HEK293 (cell line): ENCODE data around the gene GPR35.

ENCODE experiments used
- CTCF ChIA-PET: fragments of 350-600 bp; formaldehyde crosslinking; extraction: SDS; loops from one replicate; lab custom pipeline; 2021; ENCODE audit warnings: antibody characterized with exemption; lab: Yijun Ruan, JAX
- POLR2A ChIA-PET: fragments of 300-600 bp; formaldehyde crosslinking; extraction: SDS; loops from one replicate; lab custom pipeline; 2020; ENCODE audit warnings: antibody characterized with exemption, inconsistent platforms; lab: Yijun Ruan, JAX
- H3K27ac ChIP-seq: fragments of 200-500 bp; sonication (Bioruptor generic); 2 replicates; pipeline ENCODE4 v1.5.1; 2014; ENCODE audit warnings: low read depth, low read length, control low read depth, inconsistent platforms; ENCODE audit errors: extremely low read depth
- H3K36me3 ChIP-seq, 2 experiments: fragments of 200-500 bp in 1 of 2; sonication (Bioruptor generic) in 1 of 2; 1 replicate in 1 of 2; 2 replicates in 1 of 2; pipeline ENCODE4 v1.5.1; 2014 to 2017; ENCODE audit warnings: inconsistent platforms in 2 of 2, low read length in 2 of 2; ENCODE audit not compliant: control insufficient read depth in 2 of 2, insufficient read depth in 1 of 2
- H3K4me1 ChIP-seq: fragments of 200-500 bp; sonication (Bioruptor generic); 2 replicates; pipeline ENCODE4 v1.5.1; 2014; ENCODE audit warnings: mild to moderate bottlenecking, low read length, inconsistent platforms; ENCODE audit not compliant: control insufficient read depth, insufficient read depth
- H3K4me3 ChIP-seq: 2 replicates; pipeline ENCODE4 v1.5.1; 2011; ENCODE audit warnings: low read depth, mild to moderate bottlenecking, control low read depth, low read length, moderate library complexity
- H3K9me3 ChIP-seq: fragments of 200-500 bp; sonication (Bioruptor generic); 2 replicates; pipeline ENCODE4 v1.5.1; 2014; ENCODE audit warnings: low read depth, low read length, inconsistent platforms; ENCODE audit not compliant: control insufficient read depth, insufficient read depth
- KLF10 ChIP-seq: fragments of 450-650 bp; IDR thresholded peaks from 2 replicates; pipeline ENCODE4 v1.5.1; 2018; ENCODE audit warnings: missing biosample characterization, mild to moderate bottlenecking, missing genetic modification characterization
- SCRT2 ChIP-seq: fragments of 450-650 bp; formaldehyde crosslinking; IDR thresholded peaks from 2 replicates; pipeline ENCODE4 v1.5.1; 2016; ENCODE audit warnings: missing biosample characterization, missing genetic modification characterization
- TRIM28 ChIP-seq: IDR thresholded peaks from 2 replicates; pipeline ENCODE4 v1.6.1; 2011; ENCODE audit warnings: low read length, control low read depth, borderline replicate concordance
- ZEB2 ChIP-seq: fragments of 450-650 bp; formaldehyde crosslinking; IDR thresholded peaks from 2 replicates; pipeline ENCODE4 v1.5.1; 2016; ENCODE audit warnings: missing biosample characterization, missing genetic modification characterization
- ZNF146 ChIP-seq: fragments of 450-650 bp; formaldehyde crosslinking; IDR thresholded peaks from 2 replicates; pipeline ENCODE4 v1.5.1; 2016; ENCODE audit warnings: missing biosample characterization, missing genetic modification characterization
- ZNF155 ChIP-seq: fragments of 450-650 bp; formaldehyde crosslinking; IDR thresholded peaks from 2 replicates; pipeline ENCODE4 v1.5.1; 2016; ENCODE audit warnings: missing biosample characterization, missing genetic modification characterization
- ZNF239 ChIP-seq: fragments of 450-650 bp; formaldehyde crosslinking; IDR thresholded peaks from 2 replicates; pipeline ENCODE4 v1.5.1; 2016; ENCODE audit warnings: missing biosample characterization, missing genetic modification characterization
- ZNF292 ChIP-seq: fragments of 450-650 bp; formaldehyde crosslinking; IDR thresholded peaks from 2 replicates; pipeline ENCODE4 v1.5.1; 2016; ENCODE audit warnings: low read depth, missing biosample characterization, missing genetic modification characterization, borderline replicate concordance
- ZNF391 ChIP-seq: fragments of 450-650 bp; formaldehyde crosslinking; IDR thresholded peaks from 2 replicates; pipeline ENCODE4 v1.5.1; 2016; ENCODE audit warnings: low read depth, missing biosample characterization, missing genetic modification characterization, borderline replicate concordance
- ZNF394 ChIP-seq: fragments of 450-650 bp; formaldehyde crosslinking; IDR thresholded peaks from 2 replicates; pipeline ENCODE4 v1.5.1; 2016; ENCODE audit warnings: missing biosample characterization, missing genetic modification characterization, mild to moderate bottlenecking, moderate library complexity, borderline replicate concordance
- ZNF501 ChIP-seq: fragments of 450-650 bp; formaldehyde crosslinking; IDR thresholded peaks from 2 replicates; pipeline ENCODE4 v1.5.1; 2016; ENCODE audit warnings: missing biosample characterization, missing genetic modification characterization
- ZNF561 ChIP-seq: fragments of 450-650 bp; IDR thresholded peaks from 2 replicates; pipeline ENCODE4 v1.5.1; 2018; ENCODE audit warnings: missing biosample characterization, missing genetic modification characterization, borderline replicate concordance
- ZNF677 ChIP-seq: fragments of 450-650 bp; IDR thresholded peaks from 2 replicates; pipeline ENCODE4 v1.5.0; 2018; ENCODE audit warnings: missing biosample characterization, mild to moderate bottlenecking, missing genetic modification characterization, moderate library complexity
- TF ChIP-seq, protein P1 (sequence below): fragments of 450-650 bp; formaldehyde crosslinking; IDR thresholded peaks from 2 replicates; pipeline ENCODE4 v1.5.1; 2016; ENCODE audit warnings: missing biosample characterization, missing genetic modification characterization
- TF ChIP-seq, protein P2 (sequence below): fragments of 450-650 bp; formaldehyde crosslinking; IDR thresholded peaks from 2 replicates; pipeline ENCODE4 v1.5.1; 2017; ENCODE audit warnings: missing biosample characterization, missing genetic modification characterization
- TF ChIP-seq, protein P3 (sequence below): fragments of 450-650 bp; formaldehyde crosslinking; conservative IDR thresholded peaks from 2 replicates; pipeline ENCODE4 v1.5.1; 2016; ENCODE audit warnings: low read depth, missing biosample characterization, missing genetic modification characterization
- TF ChIP-seq, protein P4 (sequence below): fragments of 450-650 bp; formaldehyde crosslinking; IDR thresholded peaks from 2 replicates; pipeline ENCODE4 v1.5.1; 2017; ENCODE audit warnings: missing biosample characterization, missing genetic modification characterization

GPR35 gene

DNA sequence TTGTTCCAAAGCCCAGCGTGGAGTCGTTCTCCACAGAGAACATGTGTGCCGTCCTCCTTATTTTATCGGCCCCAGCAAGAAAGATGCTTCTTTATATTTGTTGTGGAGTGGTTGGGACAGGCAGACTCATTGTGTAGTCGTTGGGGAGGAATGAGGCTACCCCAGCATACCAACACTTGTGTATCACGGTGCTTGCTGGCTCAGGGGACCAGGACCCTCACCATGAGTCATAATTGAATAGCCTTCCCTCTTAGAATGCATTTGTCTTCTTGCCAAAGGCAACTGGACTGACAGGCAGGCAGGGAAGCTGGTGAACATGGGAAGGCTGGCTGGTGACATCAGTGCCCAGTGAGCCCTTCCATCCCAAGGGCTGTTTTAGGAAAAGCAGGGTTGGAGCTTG is 34.1 kb upstream of the GPR35 start:
- no peak overlapping the region for H3K4me3 ChIP-seq
- H3K27ac ChIP-seq: no peak overlapping the region
- TF ChIP-seq SCRT2 (tag by site-specific recombination): no peak
- TF ChIP-seq, protein P1, sequence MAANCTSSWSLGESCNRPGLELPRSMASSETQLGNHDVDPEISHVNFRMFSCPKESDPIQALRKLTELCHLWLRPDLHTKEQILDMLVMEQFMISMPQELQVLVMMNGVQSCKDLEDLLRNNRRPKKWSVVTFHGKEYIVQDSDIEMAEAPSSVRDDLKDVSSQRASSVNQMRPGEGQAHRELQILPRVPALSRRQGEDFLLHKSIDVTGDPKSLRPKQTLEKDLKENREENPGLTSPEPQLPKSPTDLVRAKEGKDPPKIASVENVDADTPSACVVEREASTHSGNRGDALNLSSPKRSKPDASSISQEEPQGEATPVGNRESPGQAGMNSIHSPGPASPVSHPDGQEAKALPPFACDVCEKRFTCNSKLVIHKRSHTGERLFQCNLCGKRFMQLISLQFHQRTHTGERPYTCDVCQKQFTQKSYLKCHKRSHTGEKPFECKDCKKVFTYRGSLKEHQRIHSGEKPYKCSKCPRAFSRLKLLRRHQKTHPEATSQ: no peak
- no peak for TF ChIP-seq ZNF292 (tag by site-specific recombination)
- no peak for TF ChIP-seq ZNF394 (tag by site-specific recombination)
- TF ChIP-seq, all 188 proteins: peak for 0
- H3K36me3 ChIP-seq: peaks cover 5 to 59% of the 10 kb centered on the region in 2 experiments; a peak in 2 of 3 replicates
- no peaks in the 10 kb centered on the region for H3K9me3 ChIP-seq
- H3K4me1 ChIP-seq: peaks cover 7% of the 10 kb centered on the region
- ChIA-PET POLR2A (no interaction called here), CTCF (no interaction called here)

DNA sequence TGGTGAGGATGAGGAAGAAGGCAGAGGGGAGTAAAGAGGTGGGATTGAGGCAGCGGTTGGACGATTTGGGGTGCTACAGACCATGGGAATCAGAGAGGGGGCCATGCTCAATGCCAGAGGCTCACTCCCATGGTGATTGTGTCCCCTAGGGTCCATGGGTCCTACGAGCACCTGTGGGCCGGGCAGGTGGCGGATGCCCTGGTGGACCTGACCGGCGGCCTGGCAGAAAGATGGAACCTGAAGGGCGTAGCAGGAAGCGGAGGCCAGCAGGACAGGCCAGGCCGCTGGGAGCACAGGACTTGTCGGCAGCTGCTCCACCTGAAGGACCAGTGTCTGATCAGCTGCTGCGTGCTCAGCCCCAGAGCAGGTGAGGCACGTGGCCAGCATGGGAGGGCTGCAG is 33.5 kb upstream of the GPR35 start:
- H3K27ac ChIP-seq: no peak overlapping the region
- TF ChIP-seq TRIM28 (no peak), ZNF391 (tag by site-specific recombination) (no peak), ZNF501 (no peak), ZNF239 (tag by site-specific recombination) (no peak), ZEB2 (tag by site-specific recombination) (no peak)
- TF ChIP-seq, protein P2, sequence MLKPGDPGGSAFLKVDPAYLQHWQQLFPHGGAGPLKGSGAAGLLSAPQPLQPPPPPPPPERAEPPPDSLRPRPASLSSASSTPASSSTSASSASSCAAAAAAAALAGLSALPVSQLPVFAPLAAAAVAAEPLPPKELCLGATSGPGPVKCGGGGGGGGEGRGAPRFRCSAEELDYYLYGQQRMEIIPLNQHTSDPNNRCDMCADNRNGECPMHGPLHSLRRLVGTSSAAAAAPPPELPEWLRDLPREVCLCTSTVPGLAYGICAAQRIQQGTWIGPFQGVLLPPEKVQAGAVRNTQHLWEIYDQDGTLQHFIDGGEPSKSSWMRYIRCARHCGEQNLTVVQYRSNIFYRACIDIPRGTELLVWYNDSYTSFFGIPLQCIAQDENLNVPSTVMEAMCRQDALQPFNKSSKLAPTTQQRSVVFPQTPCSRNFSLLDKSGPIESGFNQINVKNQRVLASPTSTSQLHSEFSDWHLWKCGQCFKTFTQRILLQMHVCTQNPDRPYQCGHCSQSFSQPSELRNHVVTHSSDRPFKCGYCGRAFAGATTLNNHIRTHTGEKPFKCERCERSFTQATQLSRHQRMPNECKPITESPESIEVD (tag by site-specific recombination): no peak
- TF ChIP-seq, all 188 proteins: peak for 0
- no peaks in the 10 kb centered on the region for H3K9me3 ChIP-seq
- ChIA-PET POLR2A (no interaction called here), CTCF (no interaction called here)
- H3K4me1 ChIP-seq: peaks cover 7% of the 10 kb centered on the region
- H3K36me3 ChIP-seq: peaks cover 5 to 64% of the 10 kb centered on the region in 2 experiments; a peak in 2 of 3 replicates
- no peak overlapping the region for H3K4me3 ChIP-seq

DNA sequence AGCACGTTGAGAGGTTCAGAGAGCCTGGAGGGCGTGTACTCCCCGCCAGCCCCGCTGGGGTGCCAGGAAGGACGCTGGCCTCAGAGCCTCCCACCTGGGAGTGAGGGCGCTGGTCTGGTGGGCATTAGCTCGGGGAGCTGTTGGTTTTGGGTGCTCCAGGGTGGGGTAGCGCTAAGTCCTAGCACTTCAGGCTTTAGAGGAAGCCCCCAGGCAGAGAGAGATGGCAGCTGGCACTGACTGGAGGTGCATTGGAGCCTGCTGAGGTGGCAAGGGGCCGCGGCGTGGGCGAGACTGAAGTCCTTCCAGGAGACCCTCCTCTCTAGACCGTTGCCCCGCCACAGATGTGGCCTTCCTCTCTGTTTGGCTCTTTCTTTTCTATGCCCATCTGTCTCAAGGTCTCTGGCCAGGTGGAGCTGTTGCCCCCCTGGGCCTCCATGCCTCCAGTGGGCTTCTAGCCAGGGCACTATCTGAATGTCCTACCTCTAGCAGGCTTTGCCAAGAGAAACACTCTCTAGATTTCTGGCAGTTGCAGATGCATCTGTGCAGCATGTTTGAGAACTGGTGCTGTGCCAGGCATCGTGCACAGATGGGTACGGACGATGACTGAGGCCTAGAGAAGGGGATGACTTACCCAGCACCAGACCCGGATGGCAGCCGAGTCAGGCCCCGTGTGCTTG is 32.1 kb upstream of the GPR35 start:
- ChIA-PET POLR2A (interaction anchor here (0.6 kb wide), 1 partner anchor 360 kb away, joined by 9 read pairs; no protein-coding TSS in a partner anchor), CTCF (no interaction called here)
- TF ChIP-seq ZNF677 (no peak), ZNF561 (tag by site-specific recombination) (no peak), ZNF155 (tag by site-specific recombination) (no peak), ZNF146 (no peak), KLF10 (tag by site-specific recombination) (no peak)
- TF ChIP-seq, protein P3, sequence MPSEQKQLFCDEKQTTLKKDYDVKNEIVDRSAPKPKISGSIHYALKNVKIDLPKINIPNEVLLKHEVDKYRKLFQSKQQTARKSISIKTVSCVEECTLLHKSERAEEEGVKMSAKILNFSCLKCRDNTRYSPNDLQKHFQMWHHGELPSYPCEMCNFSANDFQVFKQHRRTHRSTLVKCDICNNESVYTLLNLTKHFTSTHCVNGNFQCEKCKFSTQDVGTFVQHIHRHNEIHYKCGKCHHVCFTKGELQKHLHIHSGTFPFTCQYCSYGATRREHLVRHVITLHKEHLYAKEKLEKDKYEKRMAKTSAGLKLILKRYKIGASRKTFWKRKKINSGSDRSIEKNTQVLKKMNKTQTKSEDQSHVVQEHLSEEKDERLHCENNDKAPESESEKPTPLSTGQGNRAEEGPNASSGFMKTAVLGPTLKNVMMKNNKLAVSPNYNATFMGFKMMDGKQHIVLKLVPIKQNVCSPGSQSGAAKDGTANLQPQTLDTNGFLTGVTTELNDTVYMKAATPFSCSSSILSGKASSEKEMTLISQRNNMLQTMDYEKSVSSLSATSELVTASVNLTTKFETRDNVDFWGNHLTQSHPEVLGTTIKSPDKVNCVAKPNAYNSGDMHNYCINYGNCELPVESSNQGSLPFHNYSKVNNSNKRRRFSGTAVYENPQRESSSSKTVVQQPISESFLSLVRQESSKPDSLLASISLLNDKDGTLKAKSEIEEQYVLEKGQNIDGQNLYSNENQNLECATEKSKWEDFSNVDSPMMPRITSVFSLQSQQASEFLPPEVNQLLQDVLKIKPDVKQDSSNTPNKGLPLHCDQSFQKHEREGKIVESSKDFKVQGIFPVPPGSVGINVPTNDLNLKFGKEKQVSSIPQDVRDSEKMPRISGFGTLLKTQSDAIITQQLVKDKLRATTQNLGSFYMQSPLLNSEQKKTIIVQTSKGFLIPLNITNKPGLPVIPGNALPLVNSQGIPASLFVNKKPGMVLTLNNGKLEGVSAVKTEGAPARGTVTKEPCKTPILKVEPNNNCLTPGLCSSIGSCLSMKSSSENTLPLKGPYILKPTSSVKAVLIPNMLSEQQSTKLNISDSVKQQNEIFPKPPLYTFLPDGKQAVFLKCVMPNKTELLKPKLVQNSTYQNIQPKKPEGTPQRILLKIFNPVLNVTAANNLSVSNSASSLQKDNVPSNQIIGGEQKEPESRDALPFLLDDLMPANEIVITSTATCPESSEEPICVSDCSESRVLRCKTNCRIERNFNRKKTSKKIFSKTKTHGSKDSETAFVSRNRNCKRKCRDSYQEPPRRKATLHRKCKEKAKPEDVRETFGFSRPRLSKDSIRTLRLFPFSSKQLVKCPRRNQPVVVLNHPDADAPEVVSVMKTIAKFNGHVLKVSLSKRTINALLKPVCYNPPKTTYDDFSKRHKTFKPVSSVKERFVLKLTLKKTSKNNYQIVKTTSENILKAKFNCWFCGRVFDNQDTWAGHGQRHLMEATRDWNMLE: no peak
- TF ChIP-seq, protein P4, sequence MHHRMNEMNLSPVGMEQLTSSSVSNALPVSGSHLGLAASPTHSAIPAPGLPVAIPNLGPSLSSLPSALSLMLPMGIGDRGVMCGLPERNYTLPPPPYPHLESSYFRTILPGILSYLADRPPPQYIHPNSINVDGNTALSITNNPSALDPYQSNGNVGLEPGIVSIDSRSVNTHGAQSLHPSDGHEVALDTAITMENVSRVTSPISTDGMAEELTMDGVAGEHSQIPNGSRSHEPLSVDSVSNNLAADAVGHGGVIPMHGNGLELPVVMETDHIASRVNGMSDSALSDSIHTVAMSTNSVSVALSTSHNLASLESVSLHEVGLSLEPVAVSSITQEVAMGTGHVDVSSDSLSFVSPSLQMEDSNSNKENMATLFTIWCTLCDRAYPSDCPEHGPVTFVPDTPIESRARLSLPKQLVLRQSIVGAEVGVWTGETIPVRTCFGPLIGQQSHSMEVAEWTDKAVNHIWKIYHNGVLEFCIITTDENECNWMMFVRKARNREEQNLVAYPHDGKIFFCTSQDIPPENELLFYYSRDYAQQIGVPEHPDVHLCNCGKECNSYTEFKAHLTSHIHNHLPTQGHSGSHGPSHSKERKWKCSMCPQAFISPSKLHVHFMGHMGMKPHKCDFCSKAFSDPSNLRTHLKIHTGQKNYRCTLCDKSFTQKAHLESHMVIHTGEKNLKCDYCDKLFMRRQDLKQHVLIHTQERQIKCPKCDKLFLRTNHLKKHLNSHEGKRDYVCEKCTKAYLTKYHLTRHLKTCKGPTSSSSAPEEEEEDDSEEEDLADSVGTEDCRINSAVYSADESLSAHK (tag by site-specific recombination): no peak
- no peak overlapping the region for H3K27ac ChIP-seq
- H3K9me3 ChIP-seq: no peaks in the 10 kb centered on the region
- H3K4me1 ChIP-seq: no peaks in the 10 kb centered on the region; the same call in 1 of the 2 replicates
- no peak overlapping the region for H3K4me3 ChIP-seq
- peaks cover 5 to 77% of the 10 kb centered on the region in 2 experiments; a peak in 2 of 3 replicates for H3K36me3 ChIP-seq
